ENCODE data around the gene ZHX3.

Gene ZHX3

GRCh38 chr20:41152108-41152757 is 165.3 kb downstream of the ZHX3 start:
- DNase-seq = no peak
- TF ChIP-seq GATA1 (IDR thresholded peaks at IDR 0.05; ENCODE audit: low read depth, low read length) = no peak
- TF ChIP-seq POLR2A (IDR thresholded peaks at IDR 0.05; ENCODE audit: low read length) = no peak

- TF ChIP-seq GATA1 (IDR thresholded peaks at IDR 0.05; ENCODE audit: low read depth, low read length) = no peak
- no peak for TF ChIP-seq POLR2A (IDR thresholded peaks at IDR 0.05; ENCODE audit: low read length)
- no peak for DNase-seq
These were observed 166.2 kb downstream of the ZHX3 start for GRCh38 chr20:41151134-41151869.

GRCh38 chr20:41150664-41151063 is 166.9 kb downstream of the ZHX3 start:
- peak; percentile 50 to 73 for DNase-seq
- TF ChIP-seq GATA1 (IDR thresholded peaks at IDR 0.05; ENCODE audit: low read depth, low read length) (no peak), POLR2A (IDR thresholded peaks at IDR 0.05; ENCODE audit: low read length) (no peak)

GRCh38 chr20:41148942-41149341 is 168.6 kb downstream of the ZHX3 start:
- no peak for TF ChIP-seq POLR2A (IDR thresholded peaks at IDR 0.05; ENCODE audit: low read length)
- TF ChIP-seq GATA1 (IDR thresholded peaks at IDR 0.05; ENCODE audit: low read depth, low read length) = no peak
- no peak for DNase-seq

- DNase-seq = no peak
- TF ChIP-seq GATA1 (IDR thresholded peaks at IDR 0.05; ENCODE audit: low read depth, low read length) (no peak), POLR2A (IDR thresholded peaks at IDR 0.05; ENCODE audit: low read length) (no peak)
These were observed 169.8 kb downstream of the ZHX3 start for GRCh38 chr20:41147767-41148191.

- TF ChIP-seq GATA1 (IDR thresholded peaks at IDR 0.05; ENCODE audit: low read depth, low read length) (no peak), POLR2A (IDR thresholded peaks at IDR 0.05; ENCODE audit: low read length) (no peak)
- no peak for DNase-seq
These were observed 171.5 kb downstream of the ZHX3 start for GRCh38 chr20:41145821-41146620.

- DNase-seq = no peak
- TF ChIP-seq GATA1 (IDR thresholded peaks at IDR 0.05; ENCODE audit: low read depth, low read length) (no peak), POLR2A (IDR thresholded peaks at IDR 0.05; ENCODE audit: low read length) (no peak)
These were observed 172.2 kb downstream of the ZHX3 start for GRCh38 chr20:41145317-41145716.

GRCh38 chr20:41143354-41143753 is 174.2 kb downstream of the ZHX3 start:
- no peak for DNase-seq
- TF ChIP-seq POLR2A (IDR thresholded peaks at IDR 0.05; ENCODE audit: low read length) (no peak), GATA1 (IDR thresholded peaks at IDR 0.05; ENCODE audit: low read depth, low read length) (no peak)

- TF ChIP-seq GATA1 (IDR thresholded peaks at IDR 0.05; ENCODE audit: low read depth, low read length) (no peak), POLR2A (IDR thresholded peaks at IDR 0.05; ENCODE audit: low read length) (no peak)
- DNase-seq = peak in 1 of 2 experiments; percentile 17
These were observed 174.6 kb downstream of the ZHX3 start for GRCh38 chr20:41142919-41143318.

GRCh38 chr20:41142245-41142644 is 175.3 kb downstream of the ZHX3 start:
- DNase-seq = no peak

GRCh38 chr20:41141153-41141815 is 176.2 kb downstream of the ZHX3 start:
- no peak for DNase-seq
- TF ChIP-seq GATA1 (IDR thresholded peaks at IDR 0.05; ENCODE audit: low read depth, low read length) = no peak
- TF ChIP-seq POLR2A (IDR thresholded peaks at IDR 0.05; ENCODE audit: low read length) = no peak

More at GRCh38 chr20:41142245-41142644, 175.3 kb downstream of the ZHX3 start:
- TF ChIP-seq POLR2A (IDR thresholded peaks at IDR 0.05; ENCODE audit: low read length) (no peak), GATA1 (IDR thresholded peaks at IDR 0.05; ENCODE audit: low read depth, low read length) (no peak)

- TF ChIP-seq GATA1 (IDR thresholded peaks at IDR 0.05; ENCODE audit: low read depth, low read length) (no peak), POLR2A (IDR thresholded peaks at IDR 0.05; ENCODE audit: low read length) (no peak)
- no peak for DNase-seq
These were observed 177.1 kb downstream of the ZHX3 start for GRCh38 chr20:41140226-41141133.

Measured in erythroblast (primary cell).